ENCODE measurements around the gene IQSEC1. TPM values are rescaled to one million over a fixed set of nuclear protein-coding genes. Genes with fewer than 3 reads are reported as not detected.

The IQSEC1 gene
- total and polyA plus RNA-seq, 7 experiments from 2014 or later, result 21.1 to 163 (median 70.2) TPM

- Histone ChIP-seq H3K27me3 (ENCODE audit: control insufficient read depth in 2 of 2, insufficient read depth in 2 of 2, low read length in 2 of 2) (no peaks in the 10 kb centered on the region), H3K36me3 (ENCODE audit: control insufficient read depth in 2 of 3, insufficient read depth in 3 of 3, low read length in 3 of 3) (peaks cover 0 to 96% (median 6%) of the 10 kb centered on the region in 3 experiments), H3K4me3 (ENCODE audit: low read length) (no peak overlapping the region), H3K9me3 (ENCODE audit: control insufficient read depth in 2 of 3, low read length in 3 of 3) (no peaks in the 10 kb centered on the region), H3K4me1 (ENCODE audit: control insufficient read depth in 2 of 2, insufficient read depth in 2 of 2, low read length in 2 of 2) (peaks cover 12 to 24% of the 10 kb centered on the region in 2 donors), H3K27ac (ENCODE audit: low read depth, low read length) (no peak overlapping the region)
- peak overlapping the region in 9 of 10 donors; percentile 34 to 61 (median 48) for H3K4me3 Mint-ChIP-seq
- H3K4me1 Mint-ChIP-seq, result peaks cover 17 to 30% (median 24%) of the 10 kb centered on the region in 7 donors
- intact Hi-C loops (cut with micrococcal nuclease), result loop anchor here (1.0 to 5.0 kb wide), 2 partner anchors 66 to 68 kb away; no protein-coding TSS in a partner anchor
- H3K27me3 Mint-ChIP-seq, result no peaks in the 10 kb centered on the region
- ATAC-seq, result peak; percentile 78
- DNase-seq, result peak in 5 of 9 donors; percentile 8 to 29 (median 24)
- H3K36me3 Mint-ChIP-seq, result peaks cover 0 to 13% (median 2%) of the 10 kb centered on the region in 5 donors
- ChIA-PET CTCF (interaction anchor here (0.7 kb wide), 1 partner anchor 79 kb away, joined by 3 read pairs; no protein-coding TSS in a partner anchor), POLR2A (interaction anchor here (0.8 kb wide), 1 partner anchor 16 kb away, joined by 3 read pairs; no protein-coding TSS in a partner anchor)
- H3K9me3 Mint-ChIP-seq, result no peaks in the 10 kb centered on the region
- H3K27ac Mint-ChIP-seq, result peak overlapping the region; percentile 38 to 87 (median 75)
Observed at GRCh38 chr3:12916159-12916558, 157.1 kb downstream of the IQSEC1 start.

- Histone ChIP-seq H3K4me1 (ENCODE audit: control insufficient read depth in 2 of 2, insufficient read depth in 2 of 2, low read length in 2 of 2) (peaks cover 12 to 24% of the 10 kb centered on the region in 2 donors), H3K4me3 (ENCODE audit: low read length) (no peak overlapping the region), H3K27ac (ENCODE audit: low read depth, low read length) (no peak overlapping the region), H3K36me3 (ENCODE audit: control insufficient read depth in 2 of 3, insufficient read depth in 3 of 3, low read length in 3 of 3) (peaks cover 0 to 96% (median 8%) of the 10 kb centered on the region in 3 experiments), H3K27me3 (ENCODE audit: control insufficient read depth in 2 of 2, insufficient read depth in 2 of 2, low read length in 2 of 2) (no peaks in the 10 kb centered on the region), H3K9me3 (ENCODE audit: control insufficient read depth in 2 of 3, low read length in 3 of 3) (no peaks in the 10 kb centered on the region)
- Mint-ChIP-seq H3K9me3 (no peaks in the 10 kb centered on the region), H3K36me3 (peaks cover 0 to 20% (median 9%) of the 10 kb centered on the region in 5 donors), H3K27me3 (no peaks in the 10 kb centered on the region), H3K4me3 (no peak overlapping the region), H3K27ac (peak overlapping the region in 4 of 9 donors; percentile 47 to 77 (median 56)), H3K4me1 (peaks cover 17 to 30% (median 24%) of the 10 kb centered on the region in 7 donors)
- ChIA-PET CTCF (no interaction called here), POLR2A (no interaction called here)
- intact Hi-C loops (cut with micrococcal nuclease), result no loop called here
- no peak for ATAC-seq
- DNase-seq, result no peak
Observed at GRCh38 chr3:12914088-12914487, 159.1 kb downstream of the IQSEC1 start.

- no peaks in the 10 kb centered on the region for H3K9me3 ChIP-seq (ENCODE audit: control insufficient read depth in 2 of 3, low read length in 3 of 3)
- H3K27ac ChIP-seq (ENCODE audit: low read depth, low read length), result no peak overlapping the region
- H3K36me3 ChIP-seq (ENCODE audit: control insufficient read depth in 2 of 3, insufficient read depth in 3 of 3, low read length in 3 of 3), result peaks cover 0 to 99% (median 17%) of the 10 kb centered on the region in 3 experiments
- CTCF ChIA-PET, result no interaction called here
- Mint-ChIP-seq H3K4me3 (no peak overlapping the region), H3K9me3 (no peaks in the 10 kb centered on the region), H3K4me1 (peaks cover 10 to 19% (median 15%) of the 10 kb centered on the region in 7 donors), H3K36me3 (peaks cover 5 to 27% (median 9%) of the 10 kb centered on the region in 5 donors), H3K27me3 (no peaks in the 10 kb centered on the region), H3K27ac (peak overlapping the region in 2 of 9 donors; percentile 3 to 34)
- no peak overlapping the region for H3K4me3 ChIP-seq (ENCODE audit: low read length)
- ATAC-seq (no peak), DNase-seq (no peak)
- H3K4me1 ChIP-seq (ENCODE audit: control insufficient read depth in 2 of 2, insufficient read depth in 2 of 2, low read length in 2 of 2), result peaks cover 6 to 18% of the 10 kb centered on the region in 2 donors
- POLR2A ChIA-PET, result interaction anchor here (0.6 kb wide), 1 partner anchor 494 kb away, joined by 3 read pairs; no protein-coding TSS in a partner anchor
- no peaks in the 10 kb centered on the region for H3K27me3 ChIP-seq (ENCODE audit: control insufficient read depth in 2 of 2, insufficient read depth in 2 of 2, low read length in 2 of 2)
- intact Hi-C loops (cut with micrococcal nuclease), result no loop called here
Observed at GRCh38 chr3:12911881-12912415, 161.3 kb downstream of the IQSEC1 start.

GRCh38 chr3:12910356-12911099 lies 162.7 kb downstream of the IQSEC1 start:
- peaks cover 0 to 100% (median 27%) of the 10 kb centered on the region in 3 experiments for H3K36me3 ChIP-seq (ENCODE audit: control insufficient read depth in 2 of 3, insufficient read depth in 3 of 3, low read length in 3 of 3)
- no peak overlapping the region for H3K4me3 ChIP-seq (ENCODE audit: low read length)
- H3K27me3 ChIP-seq (ENCODE audit: control insufficient read depth in 2 of 2, insufficient read depth in 2 of 2, low read length in 2 of 2), result no peaks in the 10 kb centered on the region
- Mint-ChIP-seq H3K27ac (no peak overlapping the region), H3K27me3 (no peaks in the 10 kb centered on the region), H3K4me1 (peaks cover 0 to 6% (median 1%) of the 10 kb centered on the region in 7 donors), H3K4me3 (no peak overlapping the region), H3K9me3 (no peaks in the 10 kb centered on the region), H3K36me3 (peaks cover 5 to 31% (median 9%) of the 10 kb centered on the region in 5 donors)
- ChIA-PET POLR2A (no interaction called here), CTCF (no interaction called here)
- intact Hi-C loops (cut with micrococcal nuclease), result no loop called here
- no peak overlapping the region for H3K27ac ChIP-seq (ENCODE audit: low read depth, low read length)
- ATAC-seq (no peak), DNase-seq (no peak)
- peaks cover 0 to 4% of the 10 kb centered on the region in 2 donors for H3K4me1 ChIP-seq (ENCODE audit: control insufficient read depth in 2 of 2, insufficient read depth in 2 of 2, low read length in 2 of 2)
- H3K9me3 ChIP-seq (ENCODE audit: control insufficient read depth in 2 of 3, low read length in 3 of 3), result no peaks in the 10 kb centered on the region

GRCh38 chr3:12909710-12910109 lies 163.5 kb downstream of the IQSEC1 start:
- no peak for DNase-seq
- Histone ChIP-seq H3K4me1 (ENCODE audit: control insufficient read depth in 2 of 2, insufficient read depth in 2 of 2, low read length in 2 of 2) (no peaks in the 10 kb centered on the region), H3K9me3 (ENCODE audit: control insufficient read depth in 2 of 3, low read length in 3 of 3) (no peaks in the 10 kb centered on the region), H3K27me3 (ENCODE audit: control insufficient read depth in 2 of 2, insufficient read depth in 2 of 2, low read length in 2 of 2) (no peaks in the 10 kb centered on the region), H3K4me3 (ENCODE audit: low read length) (no peak overlapping the region), H3K36me3 (ENCODE audit: control insufficient read depth in 2 of 3, insufficient read depth in 3 of 3, low read length in 3 of 3) (peaks cover 0 to 100% (median 32%) of the 10 kb centered on the region in 3 experiments), H3K27ac (ENCODE audit: low read depth, low read length) (no peak overlapping the region)
- ChIA-PET CTCF (no interaction called here), POLR2A (no interaction called here)
- intact Hi-C loops (cut with micrococcal nuclease), result no loop called here
- Mint-ChIP-seq H3K27ac (peak overlapping the region in 2 of 9 donors; percentile 48 to 55), H3K27me3 (no peaks in the 10 kb centered on the region), H3K36me3 (peaks cover 5 to 31% (median 9%) of the 10 kb centered on the region in 5 donors), H3K4me1 (peaks cover 0 to 6% (median 0%) of the 10 kb centered on the region in 7 donors), H3K4me3 (no peak overlapping the region), H3K9me3 (no peaks in the 10 kb centered on the region)
- ATAC-seq, result no peak

GRCh38 chr3:12908859-12909258 lies 164.4 kb downstream of the IQSEC1 start:
- no peak overlapping the region for H3K27ac ChIP-seq (ENCODE audit: low read depth, low read length)
- H3K9me3 Mint-ChIP-seq, result no peaks in the 10 kb centered on the region
- ATAC-seq (no peak), DNase-seq (no peak)
- intact Hi-C loops (cut with micrococcal nuclease), result no loop called here
- POLR2A ChIA-PET, result no interaction called here
- H3K27ac Mint-ChIP-seq, result peak overlapping the region in 3 of 9 donors; percentile 28 to 54 (median 51)
- H3K4me1 Mint-ChIP-seq, result no peaks in the 10 kb centered on the region
- no peak overlapping the region for H3K4me3 ChIP-seq (ENCODE audit: low read length)
- H3K36me3 Mint-ChIP-seq, result peaks cover 5 to 31% (median 9%) of the 10 kb centered on the region in 5 donors
- no peak overlapping the region for H3K4me3 Mint-ChIP-seq
- no peaks in the 10 kb centered on the region for H3K27me3 ChIP-seq (ENCODE audit: control insufficient read depth in 2 of 2, insufficient read depth in 2 of 2, low read length in 2 of 2)
- peaks cover 0 to 100% (median 33%) of the 10 kb centered on the region in 3 experiments for H3K36me3 ChIP-seq (ENCODE audit: control insufficient read depth in 2 of 3, insufficient read depth in 3 of 3, low read length in 3 of 3)
- no peaks in the 10 kb centered on the region for H3K4me1 ChIP-seq (ENCODE audit: control insufficient read depth in 2 of 2, insufficient read depth in 2 of 2, low read length in 2 of 2)
- no peaks in the 10 kb centered on the region for H3K27me3 Mint-ChIP-seq
- H3K9me3 ChIP-seq (ENCODE audit: control insufficient read depth in 2 of 3, low read length in 3 of 3), result no peaks in the 10 kb centered on the region
- CTCF ChIA-PET, result no interaction called here

Data from naive thymus-derived CD4-positive, alpha-beta T cell (primary cell).